ENCODE measurements around the gene BORCS5.
"Not testable (repeated sequence)": the region's sequence is repeated elsewhere in the genome, so short reads cannot be mapped to it uniquely, and the experiment has no call there.

Gene BORCS5

DNA sequence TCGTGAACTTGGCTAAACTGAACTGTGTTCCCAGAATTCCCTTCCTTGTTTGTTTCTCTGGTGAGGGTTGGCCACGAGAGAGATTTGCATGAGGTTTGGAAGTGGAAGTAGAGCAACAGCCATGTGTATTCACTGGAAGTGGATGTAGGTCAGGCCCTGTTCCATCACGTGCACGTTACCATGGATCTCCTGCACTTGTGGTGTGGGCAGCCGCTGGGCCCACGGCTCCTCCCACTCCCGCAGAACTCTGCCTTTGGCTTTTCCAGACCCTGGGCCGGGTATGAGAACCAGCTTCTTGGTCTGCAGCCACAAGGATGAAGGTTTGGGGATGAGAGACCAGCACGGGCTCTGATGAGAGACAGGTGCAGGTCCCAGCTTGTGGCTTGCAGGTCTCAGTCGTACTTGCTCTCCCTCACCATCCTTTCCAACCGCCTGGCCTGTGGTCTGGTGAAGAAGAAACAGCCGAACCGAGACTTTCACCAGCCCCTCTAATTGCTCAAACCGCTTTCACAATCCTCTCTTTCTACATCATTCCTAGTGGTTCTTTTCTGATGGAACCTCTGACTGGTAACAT is 110.9 kb downstream of the BORCS5 start:
- Histone ChIP-seq H3K27me3 (replicated peaks; ENCODE audit: control insufficient read depth, insufficient read depth, low read length) (no peaks in the 10 kb centered on the region), H3K9ac (ENCODE audit: low read length) (peak overlapping the region; percentile 13), H3K4me3 (ENCODE audit: low read length) (no peak overlapping the region), H3K36me3 (ENCODE audit: control insufficient read depth, insufficient read depth, low read length, severe bottlenecking) (no peaks in the 10 kb centered on the region), H3K9me3 (ENCODE audit: control insufficient read depth, low read length) (no peaks in the 10 kb centered on the region), H3K4me1 (ENCODE audit: control insufficient read depth, insufficient read depth, low read length) (peaks cover 27% of the 10 kb centered on the region)
- DNase-seq (ENCODE audit: low read depth) = no peak

DNA sequence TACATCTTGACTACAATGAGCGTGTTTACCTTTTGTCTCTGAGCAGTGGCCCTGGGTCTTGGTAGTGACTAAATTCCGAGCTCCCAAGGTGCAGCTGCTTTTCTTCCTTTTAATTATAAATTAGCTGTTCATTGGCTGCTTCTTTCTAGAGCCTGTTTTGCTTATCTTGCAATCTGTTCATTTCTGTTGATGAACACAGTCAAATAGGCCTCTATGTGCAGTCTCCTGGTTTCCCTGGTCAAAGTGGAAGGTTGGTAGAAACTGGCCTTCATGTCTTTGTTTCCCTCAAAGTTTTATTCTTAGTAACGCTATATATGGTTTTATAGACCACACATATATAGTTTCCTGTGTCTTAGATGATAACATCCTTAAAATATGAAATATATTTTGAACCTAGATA is 111.7 kb downstream of the BORCS5 start:
- no peak for DNase-seq (ENCODE audit: low read depth)
- no peaks in the 10 kb centered on the region for H3K27me3 ChIP-seq (replicated peaks; ENCODE audit: control insufficient read depth, insufficient read depth, low read length)
- no peak overlapping the region for H3K9ac ChIP-seq (ENCODE audit: low read length)
- no peak overlapping the region for H3K4me3 ChIP-seq (ENCODE audit: low read length)
- H3K9me3 ChIP-seq (ENCODE audit: control insufficient read depth, low read length) = no peaks in the 10 kb centered on the region
- H3K36me3 ChIP-seq (ENCODE audit: control insufficient read depth, insufficient read depth, low read length, severe bottlenecking) = no peaks in the 10 kb centered on the region
- peaks cover 27% of the 10 kb centered on the region for H3K4me1 ChIP-seq (ENCODE audit: control insufficient read depth, insufficient read depth, low read length)

- H3K4me1 ChIP-seq (ENCODE audit: control insufficient read depth, insufficient read depth, low read length) = peaks cover 27% of the 10 kb centered on the region
- DNase-seq (ENCODE audit: low read depth) = no peak
- no peak overlapping the region for H3K4me3 ChIP-seq (ENCODE audit: low read length)
- no peaks in the 10 kb centered on the region for H3K36me3 ChIP-seq (ENCODE audit: control insufficient read depth, insufficient read depth, low read length, severe bottlenecking)
- no peaks in the 10 kb centered on the region for H3K27me3 ChIP-seq (replicated peaks; ENCODE audit: control insufficient read depth, insufficient read depth, low read length)
- no peak overlapping the region for H3K9ac ChIP-seq (ENCODE audit: low read length)
- no peaks in the 10 kb centered on the region for H3K9me3 ChIP-seq (ENCODE audit: control insufficient read depth, low read length)
Measured at GRCh38 chr12:12469386-12469785, 112.5 kb downstream of the BORCS5 start.

GRCh38 chr12:12470751-12471306 is 114.0 kb downstream of the BORCS5 start:
- Histone ChIP-seq H3K4me1 (ENCODE audit: control insufficient read depth, insufficient read depth, low read length) (peaks cover 27% of the 10 kb centered on the region), H3K9me3 (ENCODE audit: control insufficient read depth, low read length) (no peaks in the 10 kb centered on the region)
- no peak for DNase-seq (ENCODE audit: low read depth)

DNA sequence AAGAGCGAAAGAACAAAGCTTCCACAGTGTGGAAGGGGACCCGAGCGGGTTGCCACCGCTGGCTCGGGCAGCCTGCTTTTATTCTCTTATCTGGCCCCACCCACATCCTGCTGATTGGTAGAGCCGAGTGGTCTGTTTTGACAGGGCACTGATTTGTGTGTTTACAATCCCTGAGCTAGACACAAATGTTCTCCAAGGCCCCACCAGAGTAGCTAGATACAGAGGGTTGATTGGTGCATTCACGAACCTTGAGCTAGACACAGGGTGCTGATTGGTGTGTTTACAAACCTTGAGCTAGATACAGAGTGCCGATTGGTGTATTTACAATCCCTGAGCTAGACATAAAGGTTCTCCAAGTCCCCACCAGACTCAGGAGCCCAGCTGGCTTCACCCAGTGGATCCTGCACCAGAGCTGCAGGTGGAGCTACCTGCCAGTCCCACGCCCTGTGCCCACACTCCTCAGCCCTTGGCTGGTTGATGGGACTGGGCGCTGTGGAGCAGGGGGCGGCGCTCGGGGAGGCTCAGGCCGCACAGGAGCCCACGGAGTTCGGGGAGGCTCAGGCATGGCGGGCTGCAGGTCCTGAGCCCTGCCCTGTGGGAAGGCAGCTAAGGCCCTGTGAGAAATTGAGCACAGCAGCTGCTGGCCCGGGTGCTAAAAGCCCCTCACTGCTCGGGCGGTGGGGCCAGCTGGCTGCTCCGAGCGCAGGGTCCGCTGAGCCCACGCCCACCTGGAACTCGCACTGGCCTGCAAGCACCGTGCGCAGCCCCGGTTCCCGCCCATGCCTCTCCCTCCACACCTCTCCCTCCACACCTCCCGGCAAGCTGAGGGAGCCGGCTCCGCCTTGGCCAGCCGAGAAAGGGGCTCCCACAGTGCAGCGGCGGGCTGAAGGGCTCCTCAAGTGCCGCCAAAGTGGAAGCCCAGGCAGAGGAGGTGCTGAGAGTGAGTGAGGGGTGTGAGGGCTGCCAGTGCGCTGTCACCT is 115.4 kb downstream of the BORCS5 start:
- H3K9me3 ChIP-seq (ENCODE audit: control insufficient read depth, low read length); DNase-seq (ENCODE audit: low read depth); H3K27me3 ChIP-seq (replicated peaks; ENCODE audit: control insufficient read depth, insufficient read depth, low read length); H3K9ac ChIP-seq (ENCODE audit: low read length); H3K4me3 ChIP-seq (ENCODE audit: low read length): not testable (repeated sequence)
- Histone ChIP-seq H3K4me1 (ENCODE audit: control insufficient read depth, insufficient read depth, low read length) (peaks cover 25% of the 10 kb centered on the region), H3K36me3 (ENCODE audit: control insufficient read depth, insufficient read depth, low read length, severe bottlenecking) (peaks cover 15% of the 10 kb centered on the region)

More at GRCh38 chr12:12470751-12471306, 114.0 kb downstream of the BORCS5 start:
- Histone ChIP-seq H3K4me3 (ENCODE audit: low read length) (no peak overlapping the region), H3K27me3 (replicated peaks; ENCODE audit: control insufficient read depth, insufficient read depth, low read length) (no peaks in the 10 kb centered on the region), H3K36me3 (ENCODE audit: control insufficient read depth, insufficient read depth, low read length, severe bottlenecking) (peaks cover 5% of the 10 kb centered on the region), H3K9ac (ENCODE audit: low read length) (no peak overlapping the region)

DNA sequence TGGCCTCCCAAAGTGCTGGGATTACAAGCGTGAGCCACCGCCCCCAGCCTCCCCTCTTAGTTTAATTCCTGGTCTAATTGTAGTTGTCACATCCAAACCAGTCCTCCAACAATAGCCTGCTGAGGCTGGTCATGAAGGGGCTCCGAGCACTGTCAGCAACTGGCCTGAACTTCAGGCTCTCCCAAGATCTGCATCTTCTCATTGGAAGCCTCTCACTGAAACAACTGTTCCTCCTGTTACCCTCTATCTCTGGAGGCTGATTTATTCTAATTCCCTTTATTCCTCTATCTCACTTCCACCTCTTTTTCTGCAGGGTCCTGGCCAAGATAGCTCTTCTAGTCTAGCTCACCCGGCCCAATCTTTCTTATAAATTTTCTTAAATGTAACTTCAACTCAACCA is 116.3 kb downstream of the BORCS5 start:
- no peaks in the 10 kb centered on the region for H3K9me3 ChIP-seq (ENCODE audit: control insufficient read depth, low read length)
- no peak overlapping the region for H3K4me3 ChIP-seq (ENCODE audit: low read length)
- no peak overlapping the region for H3K9ac ChIP-seq (ENCODE audit: low read length)
- no peak for DNase-seq (ENCODE audit: low read depth)
- no peaks in the 10 kb centered on the region for H3K27me3 ChIP-seq (replicated peaks; ENCODE audit: control insufficient read depth, insufficient read depth, low read length)
- H3K4me1 ChIP-seq (ENCODE audit: control insufficient read depth, insufficient read depth, low read length) = peaks cover 15% of the 10 kb centered on the region
- peaks cover 21% of the 10 kb centered on the region for H3K36me3 ChIP-seq (ENCODE audit: control insufficient read depth, insufficient read depth, low read length, severe bottlenecking)

DNA sequence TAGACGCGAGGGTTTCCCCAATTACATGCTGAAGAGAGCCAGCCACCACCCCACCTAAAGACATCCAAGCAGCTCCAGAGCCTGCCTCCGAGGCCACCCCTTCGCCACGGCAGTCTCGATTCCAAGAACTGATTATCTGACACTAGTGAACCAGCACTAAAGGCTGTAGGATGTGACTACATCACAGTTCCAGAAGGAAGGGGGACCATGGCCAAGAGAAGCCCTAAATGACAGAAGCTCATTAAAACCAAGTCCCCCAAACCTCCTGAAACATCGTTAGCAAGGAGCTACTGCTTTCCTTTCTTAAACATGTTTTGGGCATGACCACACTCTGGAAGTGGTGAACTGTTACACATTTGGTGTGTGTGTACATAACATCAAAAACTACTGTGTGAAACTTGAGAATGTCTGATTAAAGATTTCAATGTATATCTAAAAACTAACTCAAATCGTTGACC is 117.6 kb downstream of the BORCS5 start:
- Histone ChIP-seq H3K4me3 (ENCODE audit: low read length) (no peak overlapping the region), H3K9ac (ENCODE audit: low read length) (no peak overlapping the region), H3K36me3 (ENCODE audit: control insufficient read depth, insufficient read depth, low read length, severe bottlenecking) (peaks cover 28% of the 10 kb centered on the region), H3K4me1 (ENCODE audit: control insufficient read depth, insufficient read depth, low read length) (peaks cover 4% of the 10 kb centered on the region), H3K9me3 (ENCODE audit: control insufficient read depth, low read length) (no peaks in the 10 kb centered on the region), H3K27me3 (replicated peaks; ENCODE audit: control insufficient read depth, insufficient read depth, low read length) (no peaks in the 10 kb centered on the region)
- no peak for DNase-seq (ENCODE audit: low read depth)

DNA sequence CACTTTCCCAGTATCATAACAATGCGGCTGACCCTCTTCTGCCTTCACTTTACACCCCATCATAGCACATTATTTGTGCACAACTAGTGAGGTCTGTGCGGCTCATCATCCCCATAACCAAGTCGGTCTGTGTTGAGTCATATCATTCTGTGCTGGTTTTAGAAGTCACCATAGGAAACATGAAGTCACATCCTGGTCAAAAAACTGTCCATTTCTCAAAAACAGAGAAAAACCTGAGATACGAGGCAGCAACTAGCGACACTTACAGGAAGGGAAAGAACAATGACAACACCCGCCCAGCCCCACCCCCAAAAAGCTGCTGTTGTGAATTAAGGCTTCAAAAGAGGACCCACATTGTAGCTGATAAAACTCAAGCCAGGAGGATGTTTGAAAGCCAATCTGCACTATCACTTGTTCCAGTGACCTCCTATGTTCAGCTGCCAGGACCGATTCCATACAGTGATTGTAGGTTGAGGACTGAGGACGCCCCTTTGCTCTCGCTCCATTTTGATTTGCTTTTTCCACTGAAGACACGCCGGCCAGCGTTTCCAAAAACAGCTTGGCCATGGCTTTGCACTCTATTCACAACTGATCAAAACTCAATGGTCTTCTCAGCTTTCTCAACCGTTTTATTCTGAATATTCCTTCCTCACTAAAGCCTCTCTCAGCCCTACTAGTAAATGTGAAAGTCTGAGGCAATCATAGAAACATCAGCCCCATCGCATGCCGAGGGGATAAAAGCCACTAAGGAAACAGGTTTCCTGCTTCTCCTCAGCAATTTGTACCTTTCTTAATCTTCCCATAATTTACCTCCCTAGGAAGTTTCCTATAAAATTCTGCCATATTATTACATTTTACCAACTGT is 118.3 kb downstream of the BORCS5 start:
- DNase-seq (ENCODE audit: low read depth) = no peak
- Histone ChIP-seq H3K36me3 (ENCODE audit: control insufficient read depth, insufficient read depth, low read length, severe bottlenecking) (peaks cover 31% of the 10 kb centered on the region), H3K4me3 (ENCODE audit: low read length) (no peak overlapping the region), H3K4me1 (ENCODE audit: control insufficient read depth, insufficient read depth, low read length) (no peaks in the 10 kb centered on the region), H3K9me3 (ENCODE audit: control insufficient read depth, low read length) (no peaks in the 10 kb centered on the region), H3K27me3 (replicated peaks; ENCODE audit: control insufficient read depth, insufficient read depth, low read length) (no peaks in the 10 kb centered on the region), H3K9ac (ENCODE audit: low read length) (no peak overlapping the region)

- Histone ChIP-seq H3K9me3 (ENCODE audit: control insufficient read depth, low read length) (no peaks in the 10 kb centered on the region), H3K27me3 (replicated peaks; ENCODE audit: control insufficient read depth, insufficient read depth, low read length) (no peaks in the 10 kb centered on the region), H3K36me3 (ENCODE audit: control insufficient read depth, insufficient read depth, low read length, severe bottlenecking) (peaks cover 33% of the 10 kb centered on the region), H3K9ac (ENCODE audit: low read length) (no peak overlapping the region), H3K4me1 (ENCODE audit: control insufficient read depth, insufficient read depth, low read length) (no peaks in the 10 kb centered on the region), H3K4me3 (ENCODE audit: low read length) (no peak overlapping the region)
- no peak for DNase-seq (ENCODE audit: low read depth)
Measured at GRCh38 chr12:12476857-12477531, 120.1 kb downstream of the BORCS5 start.

- H3K4me3 ChIP-seq (ENCODE audit: low read length) = no peak overlapping the region
- DNase-seq (ENCODE audit: low read depth) = no peak
- no peaks in the 10 kb centered on the region for H3K4me1 ChIP-seq (ENCODE audit: control insufficient read depth, insufficient read depth, low read length)
- no peak overlapping the region for H3K9ac ChIP-seq (ENCODE audit: low read length)
- no peaks in the 10 kb centered on the region for H3K9me3 ChIP-seq (ENCODE audit: control insufficient read depth, low read length)
- H3K27me3 ChIP-seq (replicated peaks; ENCODE audit: control insufficient read depth, insufficient read depth, low read length) = no peaks in the 10 kb centered on the region
- peaks cover 33% of the 10 kb centered on the region for H3K36me3 ChIP-seq (ENCODE audit: control insufficient read depth, insufficient read depth, low read length, severe bottlenecking)
Measured at GRCh38 chr12:12477532-12477890, 120.6 kb downstream of the BORCS5 start.
